ENCODE results near the gene ZFP91.

The ZFP91 gene

GRCh38 chr11:58573451-58574104 is 5.3 kb upstream of the ZFP91 start:
- TF ChIP-seq CTCF (IDR thresholded peaks at IDR 0.05; ENCODE audit: low read depth, low read length, missing control alignments), result no peak
- peak overlapping the region; percentile 81 for H3K27ac ChIP-seq
- peak; percentile 88 for DNase-seq
- no peak overlapping the region for H3K4me3 ChIP-seq (ENCODE audit: low read depth, low read length)
- H3K36me3 ChIP-seq (replicated peaks), result no peaks in the 10 kb centered on the region
- in situ Hi-C loops (cut with HindIII; ENCODE audit: low pct_ligation_motif_present, low sequenced_read_pairs), result no loop called here
- no peaks in the 10 kb centered on the region for H3K27me3 ChIP-seq (replicated peaks)

DNA sequence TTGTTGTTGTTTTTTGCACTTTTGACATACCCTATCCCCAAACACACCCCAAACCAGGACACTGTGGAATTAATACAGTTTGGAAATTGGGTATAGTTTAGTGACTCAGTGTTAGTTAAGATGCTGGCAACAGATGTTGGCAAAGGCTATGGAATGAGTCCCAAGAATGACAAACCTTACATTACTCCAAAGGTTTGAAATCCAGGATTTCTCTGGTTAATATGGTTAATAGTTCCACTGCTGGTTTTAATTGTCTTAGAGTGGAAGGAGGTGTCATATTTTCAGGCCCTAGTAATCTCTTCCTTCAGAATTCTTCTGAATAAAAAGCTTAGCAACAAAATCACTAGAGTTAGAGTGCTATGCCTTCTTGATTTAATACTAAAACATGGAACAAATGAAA is 4.0 kb upstream of the ZFP91 start:
- H3K4me3 ChIP-seq (ENCODE audit: low read depth, low read length), result no peak overlapping the region

DNA sequence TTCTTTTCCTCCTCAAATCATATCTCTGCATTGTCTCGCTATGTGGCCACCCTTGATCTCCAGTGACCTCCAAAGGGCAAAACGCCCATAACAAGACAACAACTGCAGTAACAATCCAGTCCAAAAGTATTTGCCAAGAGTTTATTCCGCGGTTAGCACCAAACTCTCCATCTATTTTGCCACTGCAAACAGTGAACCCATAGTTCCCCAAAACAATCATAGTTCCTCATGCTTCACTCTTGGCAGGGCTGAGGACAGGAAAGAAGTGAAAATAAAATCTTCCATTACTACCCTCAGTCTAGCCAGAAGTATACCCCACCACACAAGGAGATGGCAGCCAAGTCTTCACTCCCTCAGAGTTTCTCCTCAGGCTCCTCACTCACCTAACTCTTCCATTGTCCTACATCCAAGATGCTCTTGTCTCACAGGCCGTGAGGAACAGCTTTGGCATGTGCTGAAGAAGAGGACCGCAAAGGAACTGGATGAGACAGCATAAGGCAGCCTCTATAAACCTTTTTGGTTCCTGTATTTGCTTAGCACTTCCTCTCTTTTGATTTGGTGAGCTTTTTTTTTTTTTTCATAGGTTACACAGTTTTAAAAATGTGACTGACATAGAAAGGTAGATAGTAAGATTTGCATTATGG is 3.4 kb upstream of the ZFP91 start, which contains the start of gene LPXN:
TSS of gene LPXN (minus strand) at position 480 of the 644 bp plus-strand sequence. CDS start at position 396, 84 bp downstream.
- no peaks in the 10 kb centered on the region for H3K27me3 ChIP-seq (replicated peaks)
- TF ChIP-seq CTCF (IDR thresholded peaks at IDR 0.05; ENCODE audit: low read depth, low read length, missing control alignments), result no peak
- H3K4me3 ChIP-seq (ENCODE audit: low read depth, low read length), result peak within 1 kb of the TSS; percentile 98
- in situ Hi-C loops (cut with HindIII; ENCODE audit: low pct_ligation_motif_present, low sequenced_read_pairs), result no loop called here
- H3K36me3 ChIP-seq (replicated peaks), result no peaks in the 10 kb centered on the region
- peak within 1 kb of the TSS; percentile 99 for H3K27ac ChIP-seq
- DNase-seq, result peak; percentile 40

More for the DNA sequence above, 4.0 kb upstream of the ZFP91 start:
- H3K27ac ChIP-seq, result peak overlapping the region; percentile 8
- H3K36me3 ChIP-seq (replicated peaks), result no peaks in the 10 kb centered on the region
- in situ Hi-C loops (cut with HindIII; ENCODE audit: low pct_ligation_motif_present, low sequenced_read_pairs), result no loop called here
- no peaks in the 10 kb centered on the region for H3K27me3 ChIP-seq (replicated peaks)
- DNase-seq, result no peak
- no peak for TF ChIP-seq CTCF (IDR thresholded peaks at IDR 0.05; ENCODE audit: low read depth, low read length, missing control alignments)

DNA sequence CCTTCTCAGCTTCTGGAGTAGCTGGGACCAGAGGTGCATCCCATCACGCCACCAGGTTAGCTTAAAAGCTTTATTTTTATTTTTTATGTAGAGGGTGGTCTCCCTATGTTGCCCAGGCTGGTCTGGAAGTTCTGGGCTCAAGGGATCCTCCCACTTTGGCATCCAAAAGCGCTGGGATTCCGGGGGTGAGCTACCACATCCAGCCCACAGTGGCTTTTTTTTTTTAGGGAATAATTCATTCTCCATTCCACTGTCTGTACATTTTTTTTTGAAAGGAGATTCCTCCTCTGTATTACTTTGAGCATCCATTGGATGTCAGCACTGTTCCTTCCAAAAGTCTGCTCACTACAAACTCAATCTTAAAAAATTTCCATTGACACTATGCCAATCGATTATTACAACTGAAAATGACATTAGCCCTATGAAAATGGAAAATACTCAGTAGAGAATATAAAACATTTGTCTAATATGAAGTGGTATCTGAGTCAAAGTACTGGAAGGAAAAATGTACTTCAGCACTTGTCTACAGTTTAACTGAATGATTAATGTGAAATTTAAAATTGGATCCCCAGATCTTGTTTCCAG is 1.9 kb upstream of the ZFP91 start:
- H3K4me3 ChIP-seq (ENCODE audit: low read depth, low read length), result peak overlapping the region; percentile 98

GRCh38 chr11:58577555-58578135 is 1.2 kb upstream of the ZFP91 start:
- Histone ChIP-seq H3K27me3 (replicated peaks) (no peaks in the 10 kb centered on the region), H3K27ac (peak overlapping the region; percentile 99), H3K4me3 (ENCODE audit: low read depth, low read length) (peak overlapping the region; percentile 98), H3K36me3 (replicated peaks) (no peaks in the 10 kb centered on the region)
- TF ChIP-seq CTCF (IDR thresholded peaks at IDR 0.05; ENCODE audit: low read depth, low read length, missing control alignments), result no peak
- peak; percentile 95 for DNase-seq
- in situ Hi-C loops (cut with HindIII; ENCODE audit: low pct_ligation_motif_present, low sequenced_read_pairs), result no loop called here

More for the DNA sequence above, 1.9 kb upstream of the ZFP91 start:
- H3K36me3 ChIP-seq (replicated peaks), result no peaks in the 10 kb centered on the region
- peak; percentile 38 for DNase-seq
- H3K27ac ChIP-seq, result peak overlapping the region; percentile 99
- no peaks in the 10 kb centered on the region for H3K27me3 ChIP-seq (replicated peaks)
- in situ Hi-C loops (cut with HindIII; ENCODE audit: low pct_ligation_motif_present, low sequenced_read_pairs), result no loop called here
- TF ChIP-seq CTCF (IDR thresholded peaks at IDR 0.05; ENCODE audit: low read depth, low read length, missing control alignments), result peak; percentile 38

Data from brain microvascular endothelial cell (primary cell).